GM18499 (cell line): ENCODE measurements around the gene PLCB1.

Experiments used
- ATAC-seq: cut with Tn5 transposase; IDR thresholded peaks from one replicate; pipeline ENCODE4 v1.9.1; 2021; ENCODE audit warnings: moderate number of reproducible peaks; ENCODE audit not compliant: insufficient read depth, unreplicated experiment

The PLCB1 gene

GRCh38 chr20:8723296-8723695 is 591.2 kb downstream of the PLCB1 start:
- no peak for ATAC-seq

GRCh38 chr20:8724884-8725283 is 592.8 kb downstream of the PLCB1 start:
- ATAC-seq, result no peak

- no peak for ATAC-seq
Observed at GRCh38 chr20:8726460-8726859, 594.4 kb downstream of the PLCB1 start.

GRCh38 chr20:8735014-8735413 is 602.9 kb downstream of the PLCB1 start:
- no peak for ATAC-seq

- ATAC-seq, result no peak
Observed at GRCh38 chr20:8735674-8736073, 603.6 kb downstream of the PLCB1 start.

GRCh38 chr20:8740265-8740664 is 608.2 kb downstream of the PLCB1 start:
- peak; percentile 85 for ATAC-seq

- no peak for ATAC-seq
Observed at GRCh38 chr20:8744228-8744844, 612.3 kb downstream of the PLCB1 start.

GRCh38 chr20:8749101-8749500 is 617.0 kb downstream of the PLCB1 start:
- no peak for ATAC-seq

- ATAC-seq, result no peak
Observed at GRCh38 chr20:8749986-8750385, 617.9 kb downstream of the PLCB1 start.

- no peak for ATAC-seq
Observed at GRCh38 chr20:8755340-8756118, 623.5 kb downstream of the PLCB1 start.

- ATAC-seq, result no peak
Observed at GRCh38 chr20:8756410-8756809, 624.3 kb downstream of the PLCB1 start.

- no peak for ATAC-seq
Observed at GRCh38 chr20:8757146-8757545, 625.1 kb downstream of the PLCB1 start.

GRCh38 chr20:8764344-8764962 is 632.4 kb downstream of the PLCB1 start:
- ATAC-seq, result no peak

- ATAC-seq, result no peak
Observed at GRCh38 chr20:8766868-8767390, 634.9 kb downstream of the PLCB1 start.

- ATAC-seq, result no peak
Observed at GRCh38 chr20:8774412-8774811, 642.3 kb downstream of the PLCB1 start.

- no peak for ATAC-seq
Observed at GRCh38 chr20:8777911-8778310, 645.8 kb downstream of the PLCB1 start.

- no peak for ATAC-seq
Observed at GRCh38 chr20:8778387-8778786, 646.3 kb downstream of the PLCB1 start.

- ATAC-seq, result no peak
Observed at GRCh38 chr20:8780915-8781314, 648.8 kb downstream of the PLCB1 start.

- no peak for ATAC-seq
Observed at GRCh38 chr20:8782804-8783203, 650.7 kb downstream of the PLCB1 start.

GRCh38 chr20:8783734-8784133 is 651.7 kb downstream of the PLCB1 start:
- no peak for ATAC-seq

GRCh38 chr20:8786383-8786782 is 654.3 kb downstream of the PLCB1 start:
- ATAC-seq, result no peak
